H9 (cell line): Measurements from ENCODE around the gene GLT8D1. TPM values are rescaled to one million over a fixed set of nuclear protein-coding genes. Genes with fewer than 3 reads are reported as not detected.

Experiments
- DNase-seq: peaks from one replicate; pipeline ENCODE4 v3.0.0-alpha.2; 2017
- H2AFZ ChIP-seq: one replicate; pipeline ENCODE4 v1.6.1; 2013; ENCODE audit warnings: mild to moderate bottlenecking, low read length, control low read depth, moderate library complexity
- H2AK5ac ChIP-seq: 2 replicates; pipeline ENCODE4 v1.6.1; 2013; ENCODE audit warnings: low read length, control low read depth, mixed read lengths; ENCODE audit not compliant: insufficient read length
- H2BK120ac ChIP-seq: one replicate; pipeline ENCODE4 v1.6.1; 2013; ENCODE audit warnings: low read depth, mild to moderate bottlenecking, low read length, control low read depth, inconsistent platforms; ENCODE audit not compliant: poor library complexity, severe bottlenecking
- H2BK12ac ChIP-seq: 2 replicates; pipeline ENCODE4 v1.6.1; 2013; ENCODE audit warnings: low read length, control low read depth, mixed read lengths, low read depth; ENCODE audit not compliant: insufficient read length
- H2BK15ac ChIP-seq: 2 replicates; pipeline ENCODE4 v1.6.1; 2013; ENCODE audit warnings: low read depth, low read length, control low read depth
- H2BK20ac ChIP-seq: one replicate; pipeline ENCODE4 v1.6.1; 2013; ENCODE audit warnings: low read depth, mild to moderate bottlenecking, low read length, control low read depth, inconsistent platforms; ENCODE audit not compliant: poor library complexity, severe bottlenecking
- H2BK5ac ChIP-seq: 2 replicates; pipeline ENCODE4 v1.6.1; 2013; ENCODE audit warnings: low read length, control low read depth, mixed read lengths; ENCODE audit not compliant: insufficient read length
- H3K14ac ChIP-seq: 2 replicates; pipeline ENCODE4 v1.6.1; 2013; ENCODE audit warnings: low read length, control low read depth; ENCODE audit not compliant: insufficient read depth
- H3K18ac ChIP-seq: 2 replicates; pipeline ENCODE4 v1.6.1; 2013; ENCODE audit warnings: low read depth, mild to moderate bottlenecking, mixed read lengths, low read length, control low read depth; ENCODE audit not compliant: insufficient read length
- H3K23ac ChIP-seq: 2 replicates; pipeline ENCODE4 v1.6.1; 2013; ENCODE audit warnings: low read length, control low read depth, mixed read lengths, low read depth; ENCODE audit not compliant: insufficient read length
- H3K23me2 ChIP-seq: 2 replicates; pipeline ENCODE4 v1.6.1; 2013; ENCODE audit warnings: low read depth, mild to moderate bottlenecking, mixed read lengths, low read length, control low read depth; ENCODE audit not compliant: insufficient read length, poor library complexity, severe bottlenecking
- H3K27ac ChIP-seq: 2 replicates; pipeline ENCODE4 v1.5.1; 2013; ENCODE audit warnings: low read length, control low read depth, mixed read lengths, low read depth; ENCODE audit not compliant: insufficient read length
- H3K27me3 ChIP-seq: 2 replicates; pipeline ENCODE4 v1.6.1; 2013; ENCODE audit warnings: low read length, control low read depth, inconsistent platforms; ENCODE audit not compliant: insufficient read depth
- H3K4ac ChIP-seq: 2 replicates; pipeline ENCODE4 v1.6.1; 2013; ENCODE audit warnings: low read depth, mild to moderate bottlenecking, control low read depth, inconsistent platforms, low read length, moderate library complexity
- H3K4me1 ChIP-seq: 2 replicates; pipeline ENCODE4 v1.6.1; 2013; ENCODE audit warnings: low read length, control low read depth, inconsistent platforms; ENCODE audit not compliant: insufficient read depth
- H3K4me2 ChIP-seq: 2 replicates; pipeline ENCODE4 v1.6.1; 2013; ENCODE audit warnings: low read length, control low read depth, mixed read lengths; ENCODE audit not compliant: insufficient read length, insufficient read depth
- H3K56ac ChIP-seq: 2 replicates; pipeline ENCODE4 v1.6.1; 2013; ENCODE audit warnings: low read depth, mild to moderate bottlenecking, mixed read lengths, low read length, control low read depth; ENCODE audit not compliant: insufficient read length
- H3K79me1 ChIP-seq: 2 replicates; pipeline ENCODE4 v1.6.1; 2013; ENCODE audit warnings: low read depth, mild to moderate bottlenecking, moderate library complexity, low read length, control low read depth, inconsistent platforms; ENCODE audit not compliant: insufficient read depth, poor library complexity, severe bottlenecking
- H3K79me2 ChIP-seq: 2 replicates; pipeline ENCODE4 v1.6.1; 2013; ENCODE audit warnings: low read length, control low read depth, inconsistent platforms; ENCODE audit not compliant: insufficient read depth
- H3K9ac ChIP-seq: 2 replicates; pipeline ENCODE4 v1.6.1; 2013; ENCODE audit warnings: low read length, control low read depth, mixed read lengths; ENCODE audit not compliant: insufficient read length; ENCODE audit errors: extremely low read depth
- H3K9me3 ChIP-seq: one replicate; pipeline ENCODE4 v1.6.1; 2013; ENCODE audit warnings: low read depth, low read length, inconsistent platforms; ENCODE audit not compliant: control insufficient read depth
- H3T11ph ChIP-seq: one replicate; pipeline ENCODE4 v1.6.1; 2013; ENCODE audit warnings: mild to moderate bottlenecking, low read length, control low read depth, inconsistent platforms
- H4K20me1 ChIP-seq: one replicate; pipeline ENCODE4 v1.6.1; 2013; ENCODE audit not compliant: control insufficient read depth, insufficient read length, insufficient read depth
- H4K5ac ChIP-seq: 2 replicates; pipeline ENCODE4 v1.6.1; 2013; ENCODE audit warnings: low read depth, mild to moderate bottlenecking, mixed read lengths, low read length, control low read depth; ENCODE audit not compliant: insufficient read length
- H4K8ac ChIP-seq: replicated peaks from 2 replicates; pipeline ENCODE4 v1.6.1; 2013; ENCODE audit warnings: low read length, control low read depth, mixed read lengths, low read depth; ENCODE audit not compliant: insufficient read length
- H4K91ac ChIP-seq: 2 replicates; pipeline ENCODE4 v1.6.1; 2013; ENCODE audit warnings: low read depth, mild to moderate bottlenecking, moderate library complexity, mixed read lengths, low read length, control low read depth; ENCODE audit not compliant: insufficient read length
- H3K27ac Mint-ChIP-seq, 3 experiments: 2 replicates in 2 of 3; 3 replicates in 1 of 3; pipeline ENCODE4 v1.8.0; 2020 to 2021; ENCODE audit warnings: mixed read lengths in 3 of 3, mild to moderate bottlenecking in 1 of 3, moderate library complexity in 1 of 3
- H3K27me3 Mint-ChIP-seq: 2 replicates; pipeline ENCODE4 v1.8.0; 2021; ENCODE audit warnings: low read depth, mild to moderate bottlenecking, moderate library complexity, mixed read lengths
- H3K36me3 Mint-ChIP-seq, 3 experiments: 2 replicates in 2 of 3; 3 replicates in 1 of 3; pipeline ENCODE4 v1.8.0; 2020 to 2021; ENCODE audit warnings: low read depth in 3 of 3, mixed read lengths in 3 of 3; ENCODE audit not compliant: insufficient read depth in 1 of 3
- H3K4me1 Mint-ChIP-seq, 2 experiments: 2 replicates each; pipeline ENCODE4 v1.8.0; 2020; ENCODE audit warnings: mixed read lengths in 2 of 2
- H3K4me3 Mint-ChIP-seq, 2 experiments: 2 replicates in 1 of 2; 3 replicates in 1 of 2; pipeline ENCODE4 v1.8.0; 2020 to 2021; ENCODE audit warnings: mild to moderate bottlenecking in 2 of 2, mixed read lengths in 2 of 2, moderate library complexity in 1 of 2
- H3K9me3 Mint-ChIP-seq, 2 experiments: 2 replicates in 1 of 2; 3 replicates in 1 of 2; pipeline ENCODE4 v1.8.0; 2020; ENCODE audit warnings: mild to moderate bottlenecking in 2 of 2, mixed read lengths in 2 of 2, moderate library complexity in 1 of 2
- CTCF ChIP-seq: fragments of 200-600 bp; sonication (generic); conservative IDR thresholded peaks from 3 replicates; pipeline ENCODE4 v1.8.0; 2021; ENCODE audit warnings: antibody characterized with exemption, mild to moderate bottlenecking
- WGBS: extraction: QIAGEN DNeasy Blood & Tissue Kit; methylation state at CpG from one replicate; pipeline ENCODE4 v1.1.7; 2013; ENCODE audit warnings: missing lambda C conversion rate, low lambda C conversion rate, mixed read lengths; ENCODE audit not compliant: insufficient read length; ENCODE audit errors: extremely low coverage; 5-methylcytosine and 5-hydroxymethylcytosine counted together
- total RNA-seq: library from RNA; stranded (reverse); gene quantifications from 2 replicates; pipeline ENCODE4 v1.2.1, GENCODE V29; 2021

Gene GLT8D1
- total RNA-seq, 1 experiment from 2014 or later: 39.3 TPM

- H4K5ac ChIP-seq: no peak overlapping the region
- H3T11ph ChIP-seq: no peak overlapping the region
- H3K23me2 ChIP-seq: no peaks in the 10 kb centered on the region
- no peak overlapping the region for H2AFZ ChIP-seq
- H3K18ac ChIP-seq: no peak overlapping the region
- no peak overlapping the region for H4K8ac ChIP-seq
- no peak overlapping the region for H4K91ac ChIP-seq
- H2BK20ac ChIP-seq: no peak overlapping the region
- no peak overlapping the region for H3K14ac ChIP-seq
- H4K20me1 ChIP-seq: no peaks in the 10 kb centered on the region
- peaks cover 32 to 70% (median 60%) of the 10 kb centered on the region in 3 experiments; a peak in 6 of 7 replicates for H3K36me3 Mint-ChIP-seq
- H3K27ac ChIP-seq: no peak overlapping the region
- H3K4me3 Mint-ChIP-seq: no peak overlapping the region
- TF ChIP-seq CTCF: no peak
- H2BK120ac ChIP-seq: no peak overlapping the region
- H3K23ac ChIP-seq: no peak overlapping the region
- no peaks in the 10 kb centered on the region for H3K4me1 Mint-ChIP-seq
- no peak for DNase-seq
- H2AK5ac ChIP-seq: no peak overlapping the region
- H3K9me3 ChIP-seq: no peaks in the 10 kb centered on the region
- H3K9me3 Mint-ChIP-seq: no peaks in the 10 kb centered on the region
- H3K4me1 ChIP-seq: no peaks in the 10 kb centered on the region
- H3K79me2 ChIP-seq: no peaks in the 10 kb centered on the region
- H3K79me1 ChIP-seq: no peaks in the 10 kb centered on the region
- H3K9ac ChIP-seq: no peak overlapping the region
- H2BK15ac ChIP-seq: no peak overlapping the region
- H2BK5ac ChIP-seq: no peak overlapping the region
- H2BK12ac ChIP-seq: no peak overlapping the region
- WGBS: no CpG with 5 or more reads among the region's 4 CpGs
- H3K4ac ChIP-seq: no peak overlapping the region
- H3K4me2 ChIP-seq: no peak overlapping the region
- H3K27ac Mint-ChIP-seq: peak overlapping the region in 1 of 3 experiments; percentile 53; a peak in 1 of 7 replicates
- no peaks in the 10 kb centered on the region for H3K27me3 ChIP-seq
- no peak overlapping the region for H3K56ac ChIP-seq
- no peaks in the 10 kb centered on the region for H3K27me3 Mint-ChIP-seq
These were observed 9.6 kb downstream of the GLT8D1 start for GRCh38 chr3:52695798-52696671.
